ENCODE measurements around the gene FAM83D.

Gene FAM83D

DNA sequence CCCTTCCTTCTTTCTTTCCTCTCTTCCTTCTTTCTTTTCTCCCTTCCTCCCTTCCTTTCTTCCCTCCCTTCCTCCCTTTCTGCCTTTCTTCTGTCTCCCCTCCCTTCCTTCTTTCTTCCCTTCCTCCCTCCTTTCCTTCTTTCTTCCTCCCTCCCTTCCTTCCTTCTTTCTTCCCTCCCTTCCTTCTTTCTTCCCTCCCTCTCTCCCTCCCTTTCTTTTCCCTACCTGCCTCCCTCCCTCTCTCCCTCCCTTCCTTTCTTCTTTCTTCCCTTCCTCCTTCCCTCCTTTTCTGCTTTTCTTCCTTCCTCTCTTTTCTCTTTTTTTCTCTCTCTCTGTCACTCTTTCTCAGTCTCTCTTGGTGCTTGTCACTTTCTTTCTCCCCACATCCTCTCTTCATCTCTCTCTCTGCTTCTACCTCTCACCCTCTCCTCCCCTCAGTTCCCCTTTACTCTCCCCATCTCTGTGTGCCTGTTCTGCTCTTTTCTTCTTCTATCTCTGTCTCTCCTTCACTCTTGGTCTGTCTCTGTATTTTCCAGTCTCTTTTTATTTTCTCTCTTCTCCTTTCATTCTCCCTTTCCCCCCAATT, 30.1 kb upstream of the FAM83D start:
- H3K4me3 ChIP-seq (ENCODE audit: low read depth, low read length), result no peak overlapping the region
- H3K9me3 ChIP-seq (ENCODE audit: control insufficient read depth, insufficient read depth, low read depth, low read length), result no peaks in the 10 kb centered on the region
- no peak overlapping the region for H3K27ac ChIP-seq (ENCODE audit: low read depth, low read length)
- H3K4me1 ChIP-seq (ENCODE audit: control insufficient read depth, insufficient read depth, low read length), result peaks cover 14% of the 10 kb centered on the region
- H3K36me3 ChIP-seq (ENCODE audit: control insufficient read depth, insufficient read depth, low read length), result no peaks in the 10 kb centered on the region
- no peak overlapping the region for H3K9ac ChIP-seq (ENCODE audit: low read length)
- peaks cover 4% of the 10 kb centered on the region; the same call in 1 of the 2 replicates for H3K27me3 ChIP-seq (ENCODE audit: control insufficient read depth, insufficient read depth, low read length)

GRCh38 chr20:38897267-38897666, 28.9 kb upstream of the FAM83D start:
- Histone ChIP-seq H3K4me3 (ENCODE audit: low read depth, low read length) (no peak overlapping the region), H3K9me3 (ENCODE audit: control insufficient read depth, insufficient read depth, low read depth, low read length) (no peaks in the 10 kb centered on the region), H3K27me3 (ENCODE audit: control insufficient read depth, insufficient read depth, low read length) (peaks cover 4% of the 10 kb centered on the region; the same call in 1 of the 2 replicates), H3K4me1 (ENCODE audit: control insufficient read depth, insufficient read depth, low read length) (peaks cover 14% of the 10 kb centered on the region), H3K9ac (ENCODE audit: low read length) (no peak overlapping the region), H3K27ac (ENCODE audit: low read depth, low read length) (no peak overlapping the region), H3K36me3 (ENCODE audit: control insufficient read depth, insufficient read depth, low read length) (no peaks in the 10 kb centered on the region; the same call in 1 of the 2 replicates)

- H3K4me1 ChIP-seq (ENCODE audit: control insufficient read depth, insufficient read depth, low read length), result no peaks in the 10 kb centered on the region
- no peak overlapping the region for H3K4me3 ChIP-seq (ENCODE audit: low read depth, low read length)
- 0 out of 2 replicates have a peak, but pooled peaks cover 3% of the 10 kb centered on the region for H3K9me3 ChIP-seq (ENCODE audit: control insufficient read depth, insufficient read depth, low read depth, low read length)
- no peaks in the 10 kb centered on the region; the same call in 1 of the 2 replicates for H3K27me3 ChIP-seq (ENCODE audit: control insufficient read depth, insufficient read depth, low read length)
- H3K27ac ChIP-seq (ENCODE audit: low read depth, low read length), result no peak overlapping the region
- no peak overlapping the region for H3K9ac ChIP-seq (ENCODE audit: low read length)
- H3K36me3 ChIP-seq (ENCODE audit: control insufficient read depth, insufficient read depth, low read length), result peaks cover 15% of the 10 kb centered on the region
Measured at GRCh38 chr20:38900606-38901005, 25.6 kb upstream of the FAM83D start.

DNA sequence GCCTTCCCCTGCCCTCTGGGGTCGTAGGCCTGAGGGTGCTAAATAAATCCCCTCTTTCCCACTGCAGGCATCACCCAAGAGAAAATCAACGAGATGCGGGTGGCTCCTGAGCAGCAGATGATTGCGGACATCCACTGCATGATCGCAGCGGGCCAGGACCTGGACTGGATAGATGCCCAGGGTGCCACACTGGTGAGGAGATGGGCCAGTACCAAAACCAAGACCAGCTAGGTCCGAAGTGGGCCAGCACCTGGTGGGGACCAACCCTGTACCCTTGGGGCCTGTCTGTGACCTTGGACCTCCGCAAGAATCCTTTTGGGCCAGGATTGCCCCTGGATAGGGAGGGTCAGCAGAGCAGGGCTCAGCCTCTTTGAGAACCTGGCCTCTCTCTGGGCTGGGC, 23.6 kb upstream of the FAM83D start:
- Histone ChIP-seq H3K9me3 (ENCODE audit: control insufficient read depth, insufficient read depth, low read depth, low read length) (0 out of 2 replicates have a peak, but pooled peaks cover 3% of the 10 kb centered on the region), H3K4me1 (ENCODE audit: control insufficient read depth, insufficient read depth, low read length) (no peaks in the 10 kb centered on the region), H3K36me3 (ENCODE audit: control insufficient read depth, insufficient read depth, low read length) (peaks cover 16% of the 10 kb centered on the region), H3K9ac (ENCODE audit: low read length) (no peak overlapping the region), H3K4me3 (ENCODE audit: low read depth, low read length) (no peak overlapping the region), H3K27me3 (ENCODE audit: control insufficient read depth, insufficient read depth, low read length) (no peaks in the 10 kb centered on the region), H3K27ac (ENCODE audit: low read depth, low read length) (no peak overlapping the region)

GRCh38 chr20:38903335-38903734, 22.9 kb upstream of the FAM83D start:
- no peak overlapping the region for H3K27ac ChIP-seq (ENCODE audit: low read depth, low read length)
- no peaks in the 10 kb centered on the region for H3K4me1 ChIP-seq (ENCODE audit: control insufficient read depth, insufficient read depth, low read length)
- no peaks in the 10 kb centered on the region for H3K27me3 ChIP-seq (ENCODE audit: control insufficient read depth, insufficient read depth, low read length)
- no peak overlapping the region for H3K9ac ChIP-seq (ENCODE audit: low read length)
- peaks cover 22% of the 10 kb centered on the region for H3K36me3 ChIP-seq (ENCODE audit: control insufficient read depth, insufficient read depth, low read length)
- no peak overlapping the region for H3K4me3 ChIP-seq (ENCODE audit: low read depth, low read length)
- 0 out of 2 replicates have a peak, but pooled peaks cover 3% of the 10 kb centered on the region for H3K9me3 ChIP-seq (ENCODE audit: control insufficient read depth, insufficient read depth, low read depth, low read length)

- Histone ChIP-seq H3K4me3 (ENCODE audit: low read depth, low read length) (no peak overlapping the region), H3K36me3 (ENCODE audit: control insufficient read depth, insufficient read depth, low read length) (peaks cover 25% of the 10 kb centered on the region), H3K9ac (ENCODE audit: low read length) (no peak overlapping the region), H3K27me3 (ENCODE audit: control insufficient read depth, insufficient read depth, low read length) (no peaks in the 10 kb centered on the region), H3K9me3 (ENCODE audit: control insufficient read depth, insufficient read depth, low read depth, low read length) (0 out of 2 replicates have a peak, but pooled peaks cover 3% of the 10 kb centered on the region), H3K4me1 (ENCODE audit: control insufficient read depth, insufficient read depth, low read length) (no peaks in the 10 kb centered on the region), H3K27ac (ENCODE audit: low read depth, low read length) (no peak overlapping the region)
Measured at GRCh38 chr20:38905375-38905774, 20.8 kb upstream of the FAM83D start.

DNA sequence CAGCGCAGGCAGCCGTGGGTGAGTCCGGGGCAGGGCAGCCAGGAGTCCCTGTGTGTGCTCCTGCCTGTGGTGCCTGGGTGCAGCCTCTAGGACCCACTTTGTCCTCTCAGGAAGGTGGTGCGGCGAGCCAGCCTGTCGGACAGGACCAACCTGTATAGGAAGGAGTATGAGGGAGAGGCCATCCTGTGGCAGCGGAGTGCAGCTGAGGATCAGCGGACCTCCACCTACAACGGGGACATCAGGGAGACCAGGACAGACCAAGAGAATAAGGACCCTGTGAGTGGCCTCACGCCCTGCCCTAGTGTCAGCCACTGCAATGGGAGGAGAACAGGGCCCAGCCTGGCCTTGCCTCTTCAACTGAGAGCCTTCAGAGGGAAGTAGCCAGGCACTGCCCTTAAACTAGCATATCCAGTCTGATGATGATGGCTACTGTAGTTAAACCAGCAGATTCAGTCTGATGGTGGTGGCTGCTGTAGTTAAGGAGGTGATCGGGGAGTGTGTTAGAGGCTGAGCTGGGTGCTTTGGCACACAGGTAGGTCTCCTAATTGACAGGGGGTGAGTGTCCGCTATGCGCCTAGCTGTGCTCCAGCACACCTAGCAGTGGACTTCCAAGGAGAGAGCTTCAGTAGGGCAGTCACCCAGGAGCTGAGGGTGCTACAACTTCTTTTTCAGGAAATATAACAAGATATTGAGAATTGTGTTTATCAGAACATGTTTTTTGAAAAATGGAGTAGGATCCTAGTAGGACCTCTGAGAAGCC, 18.1 kb upstream of the FAM83D start:
- peaks cover 24% of the 10 kb centered on the region for H3K36me3 ChIP-seq (ENCODE audit: control insufficient read depth, insufficient read depth, low read length)
- no peak overlapping the region for H3K27ac ChIP-seq (ENCODE audit: low read depth, low read length)
- no peak overlapping the region for H3K4me3 ChIP-seq (ENCODE audit: low read depth, low read length)
- H3K4me1 ChIP-seq (ENCODE audit: control insufficient read depth, insufficient read depth, low read length), result no peaks in the 10 kb centered on the region
- H3K9ac ChIP-seq (ENCODE audit: low read length), result no peak overlapping the region
- 0 out of 2 replicates have a peak, but pooled peaks cover 3% of the 10 kb centered on the region for H3K9me3 ChIP-seq (ENCODE audit: control insufficient read depth, insufficient read depth, low read depth, low read length)
- H3K27me3 ChIP-seq (ENCODE audit: control insufficient read depth, insufficient read depth, low read length), result no peaks in the 10 kb centered on the region

GRCh38 chr20:38915355-38915754, 10.9 kb upstream of the FAM83D start:
- Histone ChIP-seq H3K9ac (ENCODE audit: low read length) (no peak overlapping the region), H3K27me3 (ENCODE audit: control insufficient read depth, insufficient read depth, low read length) (no peaks in the 10 kb centered on the region), H3K27ac (ENCODE audit: low read depth, low read length) (no peak overlapping the region), H3K36me3 (ENCODE audit: control insufficient read depth, insufficient read depth, low read length) (0 out of 2 replicates have a peak, but pooled peaks cover 3% of the 10 kb centered on the region), H3K4me1 (ENCODE audit: control insufficient read depth, insufficient read depth, low read length) (no peaks in the 10 kb centered on the region), H3K4me3 (ENCODE audit: low read depth, low read length) (no peak overlapping the region), H3K9me3 (ENCODE audit: control insufficient read depth, insufficient read depth, low read depth, low read length) (no peaks in the 10 kb centered on the region)

GRCh38 chr20:38917657-38918056, 8.6 kb upstream of the FAM83D start:
- Histone ChIP-seq H3K9ac (ENCODE audit: low read length) (no peak overlapping the region), H3K4me3 (ENCODE audit: low read depth, low read length) (no peak overlapping the region), H3K27me3 (ENCODE audit: control insufficient read depth, insufficient read depth, low read length) (no peaks in the 10 kb centered on the region; the same call in 1 of the 2 replicates), H3K4me1 (ENCODE audit: control insufficient read depth, insufficient read depth, low read length) (no peaks in the 10 kb centered on the region; the same call in 1 of the 2 replicates), H3K9me3 (ENCODE audit: control insufficient read depth, insufficient read depth, low read depth, low read length) (no peaks in the 10 kb centered on the region), H3K27ac (ENCODE audit: low read depth, low read length) (no peak overlapping the region), H3K36me3 (ENCODE audit: control insufficient read depth, insufficient read depth, low read length) (0 out of 2 replicates have a peak, but pooled peaks cover 3% of the 10 kb centered on the region)

DNA sequence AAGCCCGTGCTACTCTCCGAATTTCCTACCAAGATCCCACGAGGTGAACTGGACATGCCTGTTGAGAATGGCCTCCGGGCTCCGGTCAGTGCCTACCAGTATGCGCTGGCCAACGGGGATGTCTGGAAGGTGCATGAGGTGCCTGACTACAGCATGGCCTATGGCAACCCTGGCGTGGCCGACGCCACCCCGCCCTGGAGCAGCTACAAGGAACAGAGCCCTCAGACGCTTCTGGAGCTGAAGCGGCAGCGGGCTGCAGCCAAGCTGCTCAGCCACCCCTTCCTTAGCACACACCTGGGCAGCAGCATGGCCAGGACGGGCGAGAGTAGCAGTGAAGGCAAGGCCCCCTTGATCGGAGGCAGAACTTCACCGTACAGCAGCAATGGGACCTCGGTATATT, 8.0 kb upstream of the FAM83D start:
- H3K36me3 ChIP-seq (ENCODE audit: control insufficient read depth, insufficient read depth, low read length), result 0 out of 2 replicates have a peak, but pooled peaks cover 3% of the 10 kb centered on the region
- no peak overlapping the region for H3K4me3 ChIP-seq (ENCODE audit: low read depth, low read length)
- no peaks in the 10 kb centered on the region; the same call in 1 of the 2 replicates for H3K27me3 ChIP-seq (ENCODE audit: control insufficient read depth, insufficient read depth, low read length)
- no peaks in the 10 kb centered on the region; the same call in 1 of the 2 replicates for H3K4me1 ChIP-seq (ENCODE audit: control insufficient read depth, insufficient read depth, low read length)
- H3K9me3 ChIP-seq (ENCODE audit: control insufficient read depth, insufficient read depth, low read depth, low read length), result no peaks in the 10 kb centered on the region
- no peak overlapping the region for H3K9ac ChIP-seq (ENCODE audit: low read length)
- no peak overlapping the region for H3K27ac ChIP-seq (ENCODE audit: low read depth, low read length)

DNA sequence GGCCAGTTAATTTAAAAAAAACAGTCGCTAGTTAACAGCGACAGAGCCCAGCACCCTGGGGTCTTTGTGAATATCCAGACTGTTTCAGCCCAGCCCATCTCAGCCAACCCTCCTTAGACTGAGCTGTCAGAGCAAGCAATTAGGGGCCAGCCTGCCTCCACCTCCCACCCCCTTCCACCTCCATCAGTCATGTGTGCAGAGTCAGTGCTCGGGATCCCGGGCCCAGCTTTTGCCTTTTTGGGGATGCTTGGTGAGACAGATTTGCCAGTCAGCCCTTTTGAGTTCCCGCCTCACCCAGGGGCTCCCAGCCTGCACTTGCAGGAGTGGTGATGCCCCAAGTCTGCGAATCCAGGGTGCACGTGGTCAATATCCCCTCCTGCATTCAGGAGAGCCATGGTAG, 6.5 kb upstream of the FAM83D start:
- Histone ChIP-seq H3K36me3 (ENCODE audit: control insufficient read depth, insufficient read depth, low read length) (0 out of 2 replicates have a peak, but pooled peaks cover 3% of the 10 kb centered on the region), H3K9ac (ENCODE audit: low read length) (no peak overlapping the region), H3K9me3 (ENCODE audit: control insufficient read depth, insufficient read depth, low read depth, low read length) (no peaks in the 10 kb centered on the region), H3K4me3 (ENCODE audit: low read depth, low read length) (no peak overlapping the region), H3K4me1 (ENCODE audit: control insufficient read depth, insufficient read depth, low read length) (no peaks in the 10 kb centered on the region; the same call in 1 of the 2 replicates), H3K27ac (ENCODE audit: low read depth, low read length) (no peak overlapping the region), H3K27me3 (ENCODE audit: control insufficient read depth, insufficient read depth, low read length) (no peaks in the 10 kb centered on the region; the same call in 1 of the 2 replicates)
